ENCODE measurements around the gene GPX3. TPM values are rescaled to one million over a fixed set of nuclear protein-coding genes. Genes with fewer than 3 reads are reported as not detected.

The GPX3 gene
- total RNA-seq, 4 donors from 2014 or later = 5.7 to 1,241 (median 263) TPM

DNA sequence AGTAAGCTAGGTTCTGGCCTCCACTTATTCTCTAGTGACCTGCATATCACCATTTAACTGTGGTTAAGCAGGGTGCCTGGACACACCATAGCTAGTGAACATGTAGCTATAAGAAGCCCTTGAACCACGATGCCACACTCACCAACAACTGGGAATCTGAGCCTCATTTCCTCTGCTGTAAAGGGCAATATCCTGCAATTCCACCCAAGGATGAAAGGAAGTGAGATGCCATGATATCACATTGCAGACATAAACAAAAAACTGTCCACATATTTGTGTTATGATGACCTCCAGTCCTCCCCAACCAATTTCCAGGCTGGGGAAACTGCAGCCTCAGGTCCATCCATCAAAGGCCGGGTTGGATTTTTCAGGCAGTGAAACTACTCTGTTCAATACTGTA, 50.1 kb downstream of the GPX3 start:
- DNase-seq = no peak
- H3K4me1 ChIP-seq = peaks cover 0 to 8% of the 10 kb centered on the region in 2 donors
- no peaks in the 10 kb centered on the region for H3K9me3 ChIP-seq
- H3K27ac ChIP-seq = no peak overlapping the region
- no peaks in the 10 kb centered on the region for H3K27me3 ChIP-seq
- intact Hi-C loops (cut with DNase I; ENCODE audit: low total_unique reads) = no loop called here
- TF ChIP-seq POLR2A (IDR thresholded peaks at IDR 0.05) = no peak
- TF ChIP-seq, protein P1, sequence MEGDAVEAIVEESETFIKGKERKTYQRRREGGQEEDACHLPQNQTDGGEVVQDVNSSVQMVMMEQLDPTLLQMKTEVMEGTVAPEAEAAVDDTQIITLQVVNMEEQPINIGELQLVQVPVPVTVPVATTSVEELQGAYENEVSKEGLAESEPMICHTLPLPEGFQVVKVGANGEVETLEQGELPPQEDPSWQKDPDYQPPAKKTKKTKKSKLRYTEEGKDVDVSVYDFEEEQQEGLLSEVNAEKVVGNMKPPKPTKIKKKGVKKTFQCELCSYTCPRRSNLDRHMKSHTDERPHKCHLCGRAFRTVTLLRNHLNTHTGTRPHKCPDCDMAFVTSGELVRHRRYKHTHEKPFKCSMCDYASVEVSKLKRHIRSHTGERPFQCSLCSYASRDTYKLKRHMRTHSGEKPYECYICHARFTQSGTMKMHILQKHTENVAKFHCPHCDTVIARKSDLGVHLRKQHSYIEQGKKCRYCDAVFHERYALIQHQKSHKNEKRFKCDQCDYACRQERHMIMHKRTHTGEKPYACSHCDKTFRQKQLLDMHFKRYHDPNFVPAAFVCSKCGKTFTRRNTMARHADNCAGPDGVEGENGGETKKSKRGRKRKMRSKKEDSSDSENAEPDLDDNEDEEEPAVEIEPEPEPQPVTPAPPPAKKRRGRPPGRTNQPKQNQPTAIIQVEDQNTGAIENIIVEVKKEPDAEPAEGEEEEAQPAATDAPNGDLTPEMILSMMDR (IDR thresholded peaks at IDR 0.05) = no peak
- H3K36me3 ChIP-seq = no peaks in the 10 kb centered on the region
- H3K4me3 ChIP-seq = no peak overlapping the region

DNA sequence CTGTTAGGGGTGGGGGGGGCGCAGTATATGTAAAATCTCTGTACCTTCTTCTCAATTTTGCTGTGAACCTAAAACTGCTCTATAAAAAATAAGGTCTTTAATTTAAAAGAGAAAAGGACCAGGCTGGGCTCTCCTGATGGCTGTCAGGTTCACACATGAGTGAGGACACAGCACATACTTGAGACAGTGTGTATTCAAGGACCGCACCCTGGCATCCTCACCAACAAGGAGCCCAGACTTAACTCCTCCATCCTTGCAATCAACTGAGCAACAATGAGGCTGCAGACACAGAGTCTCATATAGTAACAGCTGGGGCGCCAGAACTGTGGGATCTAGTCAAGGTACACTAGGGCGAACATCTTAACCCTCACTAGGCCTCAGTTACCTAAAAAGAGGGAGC, 50.6 kb downstream of the GPX3 start:
- no peak for DNase-seq
- intact Hi-C loops (cut with DNase I; ENCODE audit: low total_unique reads) = no loop called here
- Histone ChIP-seq H3K36me3 (no peaks in the 10 kb centered on the region), H3K27me3 (no peaks in the 10 kb centered on the region), H3K4me3 (no peak overlapping the region), H3K27ac (no peak overlapping the region), H3K4me1 (peaks cover 0 to 8% of the 10 kb centered on the region in 2 donors), H3K9me3 (no peaks in the 10 kb centered on the region)
- TF ChIP-seq, protein P1 (IDR thresholded peaks at IDR 0.05) = no peak
- TF ChIP-seq POLR2A (IDR thresholded peaks at IDR 0.05) = no peak

DNA sequence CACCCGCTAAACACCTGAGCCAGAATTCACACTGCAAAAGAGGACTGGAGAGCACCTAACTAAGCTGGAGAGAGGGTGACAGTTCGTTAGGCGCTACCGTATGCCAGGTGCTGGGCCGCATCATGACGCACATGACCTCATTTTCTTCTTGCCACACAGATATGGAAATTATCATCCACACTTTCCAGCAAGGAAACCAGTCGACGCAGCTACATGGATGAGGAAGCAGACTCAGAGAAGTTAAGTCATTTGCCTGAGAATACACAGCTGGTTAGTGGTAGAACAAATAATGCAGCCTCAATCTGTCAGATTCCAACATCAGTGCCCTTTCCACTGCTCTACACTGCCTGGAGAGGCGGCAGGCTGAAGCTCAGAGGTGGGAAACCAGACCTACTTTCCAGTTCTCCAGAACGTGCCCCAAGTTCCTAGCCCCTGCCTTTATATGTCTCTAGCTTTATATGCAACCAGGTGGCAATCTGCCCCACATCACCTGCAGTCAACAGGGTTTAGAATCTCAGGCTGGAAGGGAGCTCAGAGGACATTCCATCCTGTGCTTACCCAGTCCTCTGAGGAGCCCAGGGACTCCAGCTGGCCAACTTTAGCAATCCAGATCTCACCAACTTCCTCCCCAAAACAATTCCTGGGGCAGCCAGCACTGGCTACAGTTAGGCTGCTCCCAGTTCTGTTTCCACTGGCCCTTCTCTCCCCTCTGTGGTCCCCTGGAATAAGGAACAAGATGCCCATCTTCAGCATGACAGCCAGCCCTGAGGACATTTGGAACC, 51.6 kb downstream of the GPX3 start:
- Histone ChIP-seq H3K36me3 (no peaks in the 10 kb centered on the region), H3K4me3 (no peak overlapping the region), H3K9me3 (no peaks in the 10 kb centered on the region), H3K27ac (no peak overlapping the region), H3K27me3 (no peaks in the 10 kb centered on the region), H3K4me1 (peaks cover 0 to 8% of the 10 kb centered on the region in 2 donors)
- DNase-seq = no peak
- TF ChIP-seq POLR2A (IDR thresholded peaks at IDR 0.05) = no peak
- TF ChIP-seq, protein P1 (IDR thresholded peaks at IDR 0.05) = no peak
- intact Hi-C loops (cut with DNase I; ENCODE audit: low total_unique reads) = no loop called here

DNA sequence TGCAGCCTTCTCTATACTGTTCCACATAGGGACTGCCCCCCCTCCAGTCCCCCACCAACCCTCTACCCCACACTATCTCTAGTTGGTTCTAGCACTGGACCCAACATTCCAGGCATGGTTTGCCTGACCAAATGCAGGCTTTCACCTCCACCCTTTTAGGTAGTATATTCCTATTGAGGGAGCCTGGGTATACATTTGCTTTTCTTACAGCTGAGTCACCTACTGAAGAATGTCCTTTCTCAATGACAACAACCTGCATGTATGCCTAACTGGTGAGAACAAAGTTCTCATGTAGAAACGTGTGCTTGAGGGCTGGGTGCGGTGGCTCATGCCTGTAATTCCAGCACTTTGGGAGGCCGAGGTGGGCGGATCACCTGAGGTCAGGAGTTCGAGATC, 52.2 kb downstream of the GPX3 start:
- TF ChIP-seq, protein P1 (IDR thresholded peaks at IDR 0.05) = no peak
- no peak for TF ChIP-seq POLR2A (IDR thresholded peaks at IDR 0.05)
- Histone ChIP-seq H3K4me1 (peaks cover 0 to 8% of the 10 kb centered on the region in 2 donors), H3K4me3 (no peak overlapping the region), H3K36me3 (no peaks in the 10 kb centered on the region), H3K9me3 (no peaks in the 10 kb centered on the region), H3K27ac (no peak overlapping the region), H3K27me3 (no peaks in the 10 kb centered on the region)
- no peak for DNase-seq
- intact Hi-C loops (cut with DNase I; ENCODE audit: low total_unique reads) = no loop called here

DNA sequence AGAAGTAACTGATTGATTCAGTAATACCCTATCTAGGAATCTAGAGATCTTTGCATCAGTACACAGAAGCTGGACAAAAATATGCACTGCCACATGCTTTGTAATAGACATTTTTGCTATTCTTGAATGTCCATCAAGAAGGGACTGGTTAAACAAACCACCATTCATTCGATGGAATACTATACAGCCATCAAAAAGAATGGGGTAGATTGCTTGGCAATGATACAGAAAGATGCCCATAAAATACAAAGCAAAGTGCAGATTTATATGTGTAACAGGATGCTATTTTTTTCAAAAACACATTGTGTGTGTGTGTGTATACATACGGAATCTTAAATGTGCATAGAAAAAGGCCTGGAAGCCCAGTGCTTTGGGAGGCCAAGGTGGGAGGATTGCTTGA, 52.9 kb downstream of the GPX3 start:
- Histone ChIP-seq H3K27ac (no peak overlapping the region), H3K4me1 (peaks cover 0 to 7% of the 10 kb centered on the region in 2 donors), H3K36me3 (no peaks in the 10 kb centered on the region), H3K27me3 (no peaks in the 10 kb centered on the region), H3K9me3 (no peaks in the 10 kb centered on the region), H3K4me3 (no peak overlapping the region)
- intact Hi-C loops (cut with DNase I; ENCODE audit: low total_unique reads) = no loop called here
- TF ChIP-seq, protein P1 (IDR thresholded peaks at IDR 0.05) = no peak
- TF ChIP-seq POLR2A (IDR thresholded peaks at IDR 0.05) = no peak
- no peak for DNase-seq
